B cell (primary cell): ENCODE results near the gene SLC19A1. TPM values are rescaled to one million over a fixed set of nuclear protein-coding genes. Genes with fewer than 3 reads are reported as not detected.

Experiments
- polyA plus RNA-seq: library from polyadenylated mRNA; depleted of rRNA; stranded (reverse); fragments of >200 nt; gene quantifications from 2 replicates; pipeline ENCODE4 v1.2.3, GENCODE V29; 2012
- small RNA-seq: library from RNA; depleted of rRNA; stranded (forward); fragments of <200 nt; gene quantifications from one replicate; pipeline ENCODE3, GENCODE V24; 2012; ENCODE audit warnings: low replicate concordance, low read depth; ENCODE audit not compliant: insufficient read length
- total RNA-seq, 2 donors: library from RNA; stranded (reverse); fragments of 120-200 nt in 1 of 2; gene quantifications; 1 replicate in 1 of 2; 2 replicates in 1 of 2; pipeline versions ENCODE4 v1.2.3 to v1.2.4, GENCODE V29; 2013 to 2022

SLC19A1 gene
- total and polyA plus RNA-seq, 2 donors (not counting 1 experiment from before 2014, with no cell fraction given) = 8.7 to 10.1 TPM

Small RNA genes lying within 50 kb of the gene (small RNA-seq; reads per million reads assigned to genes)
- not detected for gene MIR6815

Other genes starting within 250 kb of the SLC19A1 start
- 24.7 and 26.5 TPM in 2 replicates for gene COL18A1, start 137.3 kb downstream of the SLC19A1 start, total RNA-seq
- 15.6 and 36.2 TPM in 2 replicates for gene COL18A1, start 137.3 kb downstream of the SLC19A1 start, polyA plus RNA-seq
- 2.3 and 2.7 TPM in 2 replicates for gene PCBP3, start 101.3 kb upstream of the SLC19A1 start, total RNA-seq
- 0.45 and 1.3 TPM in 2 replicates for gene PCBP3, start 101.3 kb upstream of the SLC19A1 start, polyA plus RNA-seq